ENCODE results near the gene SKP2.

Gene SKP2

DNA sequence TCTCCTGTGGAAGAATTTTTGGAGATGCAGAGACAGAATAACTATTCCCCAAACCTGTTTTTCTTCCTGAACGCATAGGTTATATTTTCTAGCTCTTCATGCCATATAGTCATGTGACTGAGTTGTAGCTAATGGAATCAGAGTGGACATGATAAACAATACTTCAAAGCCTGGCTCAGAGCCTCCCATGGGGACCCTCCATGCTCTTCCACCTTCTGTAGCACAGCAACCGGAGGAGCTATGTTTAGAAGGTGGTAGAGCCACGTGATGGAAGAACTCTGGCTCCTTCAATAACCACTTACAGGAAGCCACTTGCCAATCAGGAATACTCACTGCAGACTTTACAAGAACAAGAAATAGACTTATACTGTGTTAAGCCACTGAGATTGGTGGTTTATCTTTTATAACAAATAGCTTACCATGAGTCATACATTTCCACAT is 50.6 kb downstream of the SKP2 start:
- no peak for DNase-seq

DNA sequence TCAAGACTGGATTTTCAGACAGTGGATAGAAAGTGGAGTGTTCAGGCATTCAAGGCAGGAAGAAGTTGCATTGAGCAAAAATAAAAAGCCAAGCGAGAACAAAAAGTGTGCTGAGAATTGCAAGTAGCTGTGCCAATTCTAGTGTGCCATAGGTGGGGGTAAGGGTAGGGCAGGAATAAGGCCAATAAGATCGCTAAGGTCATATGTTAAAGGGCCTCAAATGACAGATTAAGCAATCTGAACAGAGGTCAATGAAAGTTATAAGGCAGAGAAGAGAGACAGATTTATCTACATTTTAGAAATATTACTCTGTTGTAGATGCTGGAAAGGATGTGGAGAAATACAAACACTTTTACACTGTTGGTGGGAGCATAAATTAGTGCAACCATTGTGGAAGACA is 53.4 kb downstream of the SKP2 start:
- no peak for DNase-seq

DNA sequence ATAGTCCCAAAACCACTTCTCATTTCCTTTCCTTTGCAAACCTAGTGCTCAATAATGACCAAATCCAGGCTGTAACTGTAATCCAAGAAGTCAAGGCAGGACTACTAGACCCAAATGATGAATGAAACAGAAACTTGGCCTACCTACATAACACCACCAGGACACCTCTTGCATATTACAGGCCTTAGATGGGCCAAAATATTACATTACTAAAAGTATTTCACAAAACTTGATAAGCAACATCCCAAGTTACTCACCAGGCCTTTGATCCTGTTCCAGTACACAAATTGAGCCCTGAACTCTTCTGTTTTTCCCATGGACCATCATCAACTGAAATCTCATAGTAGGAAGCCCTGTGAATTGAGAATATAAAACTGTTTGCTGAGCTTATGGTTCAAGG is 55.0 kb downstream of the SKP2 start:
- no peak for DNase-seq

DNA sequence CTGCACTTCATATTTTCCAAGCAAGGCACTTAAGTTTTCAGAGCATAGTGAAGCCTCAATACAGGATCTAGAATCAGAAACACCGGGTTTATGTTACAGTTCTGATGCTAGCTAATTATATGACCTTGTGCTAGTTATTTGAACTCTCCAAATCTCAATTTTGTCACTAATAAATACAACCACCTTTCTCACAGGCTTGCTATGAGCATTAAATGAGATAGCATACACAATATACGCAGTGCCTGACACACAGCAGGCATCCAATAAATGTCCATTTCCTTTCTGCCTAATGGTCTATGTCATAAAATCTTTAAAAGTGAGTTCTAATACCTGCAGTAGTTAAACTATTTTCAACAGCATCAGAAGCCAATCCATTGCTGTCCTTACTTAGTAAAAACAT is 56.9 kb downstream of the SKP2 start:
- DNase-seq = no peak

DNA sequence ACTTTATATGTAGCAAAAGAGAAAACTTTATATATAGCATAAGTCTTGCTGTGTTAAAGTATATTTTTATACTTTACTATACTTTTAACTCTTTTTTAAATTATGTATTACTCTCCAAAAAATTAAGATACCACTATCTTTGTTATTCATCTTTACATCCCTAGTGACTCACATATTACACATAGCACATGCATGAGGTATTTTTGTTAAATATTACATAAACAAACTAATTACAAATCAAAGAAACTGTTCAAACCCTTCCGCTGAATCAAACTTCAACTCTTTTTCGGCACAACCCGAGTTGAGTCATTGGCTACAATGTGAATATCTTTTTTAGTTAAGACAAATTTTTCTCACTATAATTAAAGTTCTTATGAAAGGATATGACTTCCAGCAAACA is 57.8 kb downstream of the SKP2 start:
- DNase-seq = no peak

DNA sequence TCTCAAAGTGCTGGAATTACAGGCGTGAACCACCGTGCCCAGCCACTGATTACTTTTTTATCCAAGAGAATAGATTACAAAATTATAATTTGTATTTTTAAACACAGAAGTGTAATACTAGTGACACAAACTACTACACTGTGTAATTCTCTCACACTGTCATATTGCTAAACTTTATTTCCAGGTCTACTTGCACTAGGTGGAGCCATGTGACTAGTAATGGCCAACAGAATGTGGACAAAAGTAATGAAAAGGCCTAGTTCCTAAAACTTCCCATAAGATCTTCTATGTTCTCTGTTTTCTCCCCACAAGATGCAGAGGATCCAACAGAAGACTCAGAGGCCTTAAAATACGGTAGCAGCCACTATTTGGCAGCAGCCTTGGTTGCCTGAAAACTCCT is 62.5 kb downstream of the SKP2 start:
- no peak for DNase-seq

DNA sequence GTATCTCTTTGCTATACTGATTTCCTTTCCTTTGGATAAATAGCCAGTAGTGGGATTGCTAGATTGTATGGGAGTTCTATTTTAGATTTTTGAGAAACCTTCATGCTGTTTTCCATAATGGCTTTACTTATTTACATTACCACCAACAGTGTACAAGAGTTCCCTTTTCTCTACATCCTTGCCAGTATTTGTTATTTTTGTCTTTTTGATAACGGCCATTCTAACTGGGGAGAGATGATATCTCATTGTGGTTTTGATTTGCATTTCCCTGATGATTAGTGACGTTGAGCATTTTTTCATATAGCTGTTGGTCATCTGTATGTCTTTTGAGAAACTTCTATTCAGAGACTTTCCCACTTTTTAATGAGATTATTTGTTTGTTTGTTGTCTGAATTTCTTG is 64.0 kb downstream of the SKP2 start:
- DNase-seq = no peak

DNA sequence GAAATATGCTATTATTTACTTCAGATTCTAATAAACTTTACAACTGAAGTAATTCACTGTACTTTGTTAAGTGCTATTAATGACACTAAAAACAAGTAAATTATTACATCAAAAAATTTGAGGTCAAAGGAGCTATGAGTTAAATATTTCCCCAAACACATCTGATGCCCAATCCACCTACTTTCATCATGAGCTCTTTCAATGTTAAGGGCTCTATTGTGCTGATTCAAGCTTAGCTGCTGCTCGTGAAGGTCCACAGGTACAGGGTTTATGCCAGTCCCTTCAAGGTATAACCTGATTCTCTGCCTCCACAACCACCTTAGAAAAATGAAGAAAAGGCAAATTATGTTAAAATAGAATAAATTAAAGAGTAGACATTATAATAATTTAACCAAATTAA is 65.7 kb downstream of the SKP2 start:
- DNase-seq = no peak

DNA sequence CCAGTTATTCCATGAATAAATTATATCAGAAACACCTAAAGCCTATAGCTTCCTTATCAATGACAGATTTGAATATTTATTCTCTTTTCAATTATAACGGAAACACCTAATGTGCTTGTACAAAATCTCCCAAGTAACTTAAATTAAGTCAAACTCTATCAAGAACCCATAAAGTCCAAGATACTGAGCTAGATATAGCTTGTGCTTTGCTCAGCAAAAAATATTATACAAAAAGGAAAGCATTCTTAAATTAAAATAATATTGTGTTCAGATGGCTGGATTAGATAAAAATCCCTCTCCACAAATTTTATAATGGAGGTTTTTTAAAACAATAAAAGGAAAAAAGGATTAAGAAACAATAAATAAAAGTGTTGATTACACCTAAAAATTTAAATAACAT is 66.1 kb downstream of the SKP2 start:
- DNase-seq = no peak

DNA sequence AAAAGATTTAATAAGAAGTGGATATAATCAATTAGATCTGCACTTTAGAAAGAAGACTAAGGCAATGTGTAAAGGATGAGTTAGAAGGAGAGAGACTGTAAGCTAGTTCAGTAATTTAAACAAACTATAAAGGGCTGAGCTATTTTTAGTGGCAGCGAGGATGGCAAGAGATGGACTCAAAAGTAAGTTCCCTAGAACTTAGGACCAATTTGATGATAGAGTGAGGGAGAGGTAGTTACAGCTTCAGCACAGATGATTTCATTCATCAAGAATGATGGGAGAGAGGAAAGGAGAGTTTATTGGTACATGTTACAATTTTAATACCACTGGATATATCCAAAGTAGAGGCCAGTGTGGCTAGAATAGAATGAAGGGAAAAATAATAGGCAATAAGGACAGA is 70.7 kb downstream of the SKP2 start:
- DNase-seq = no peak

DNA sequence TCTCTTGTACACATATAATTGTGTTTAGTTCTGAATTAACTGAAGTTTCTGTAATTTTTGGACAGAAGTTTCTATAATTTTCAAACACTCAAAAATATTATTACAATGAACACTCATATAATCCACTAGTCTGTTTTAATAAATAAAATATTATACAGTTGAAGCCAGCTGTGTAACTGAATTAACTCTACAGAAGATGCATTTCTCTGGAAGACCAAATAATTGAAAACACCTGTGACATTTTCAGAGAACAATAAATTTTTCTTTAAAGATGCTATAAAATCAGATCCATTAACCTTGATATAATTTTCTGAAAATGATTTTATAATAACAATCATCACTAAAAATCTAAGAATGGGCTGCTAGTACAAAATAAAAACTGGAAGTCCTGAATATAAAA is 75.1 kb downstream of the SKP2 start:
- DNase-seq = no peak

DNA sequence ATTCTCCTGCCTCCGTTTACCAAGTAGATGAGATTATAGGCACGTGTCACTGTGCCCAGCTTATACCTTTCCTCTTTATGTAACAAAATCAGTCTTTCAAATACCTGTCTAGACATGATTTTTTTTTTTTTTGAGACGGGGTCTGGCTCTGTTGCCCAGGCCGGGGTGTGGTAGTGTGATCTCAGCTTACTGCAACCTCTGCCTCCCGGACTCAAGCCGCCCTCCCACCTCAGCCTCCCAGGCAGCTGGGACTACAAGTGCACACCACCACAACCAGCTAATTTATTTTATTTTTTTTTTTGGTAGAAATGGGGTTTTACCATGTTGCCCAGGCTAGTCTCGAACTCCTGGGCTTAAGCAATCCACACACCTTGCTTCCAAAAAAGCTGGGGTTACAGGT is 76.6 kb downstream of the SKP2 start:
- DNase-seq = no peak

DNA sequence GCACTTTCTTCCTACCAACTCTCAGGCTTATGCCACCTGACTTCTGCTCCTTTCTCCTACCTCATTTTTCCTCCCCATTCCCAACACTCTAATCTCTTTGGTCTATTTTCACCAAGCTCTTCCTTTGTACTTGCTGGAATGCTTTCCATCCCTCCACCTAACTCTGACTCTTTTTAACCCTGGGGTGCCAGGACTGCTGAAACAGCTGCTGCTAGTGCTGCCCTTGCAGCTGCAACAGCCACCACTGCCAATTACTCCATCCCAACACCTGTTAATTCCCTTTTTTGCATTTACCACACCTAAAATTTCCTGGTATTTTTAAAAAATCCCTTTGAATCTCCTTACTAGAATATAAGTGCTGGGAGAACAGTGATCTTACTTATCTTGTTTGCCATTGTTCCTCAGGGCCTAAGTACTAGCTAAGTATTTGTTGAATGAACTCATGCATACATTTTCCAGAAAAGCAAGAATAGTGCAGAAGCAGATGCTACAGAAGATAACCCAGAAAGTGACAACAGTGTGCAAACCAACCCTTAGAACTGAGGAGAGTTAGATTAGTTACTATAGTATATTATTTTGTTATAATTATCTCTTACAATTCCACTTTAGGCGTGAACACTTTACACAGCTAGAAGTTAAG is 78.4 kb downstream of the SKP2 start:
- no peak for DNase-seq

DNA sequence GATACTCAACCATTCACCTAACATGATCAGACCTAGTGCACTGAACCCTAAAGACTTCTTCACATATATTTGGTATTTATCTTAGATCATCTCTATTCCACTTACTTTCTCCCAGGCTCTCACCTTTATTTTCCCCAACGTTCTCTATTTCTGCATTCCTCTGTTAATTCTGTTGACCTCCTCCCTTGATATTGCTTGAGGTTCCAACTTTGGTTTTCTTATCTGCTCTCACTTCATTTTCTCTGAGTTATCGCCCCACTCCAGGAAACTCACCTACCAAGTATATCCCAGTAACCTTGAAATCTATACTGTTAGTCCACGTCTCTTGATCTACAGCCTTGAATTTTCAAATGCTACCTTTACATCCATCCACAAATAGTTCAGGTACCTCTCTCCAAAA is 80.6 kb downstream of the SKP2 start:
- DNase-seq = no peak

All from NCI-H1930 (cell line).